HG02943 (cell line): ENCODE data around the gene KRT86.
A peak's percentile ranks its signal among the peaks of the same experiment; 100 is the strongest.
"Not testable (repeated sequence)": the region's sequence is repeated elsewhere in the genome, so short reads cannot be mapped to it uniquely, and the experiment has no call there.

Source experiments
- ATAC-seq: cut with Tn5 transposase; IDR thresholded peaks from one replicate; pipeline ENCODE4 v1.9.1; 2021; ENCODE audit warnings: mild to moderate bottlenecking, low read depth, moderate library complexity; ENCODE audit not compliant: unreplicated experiment

Gene KRT86

DNA sequence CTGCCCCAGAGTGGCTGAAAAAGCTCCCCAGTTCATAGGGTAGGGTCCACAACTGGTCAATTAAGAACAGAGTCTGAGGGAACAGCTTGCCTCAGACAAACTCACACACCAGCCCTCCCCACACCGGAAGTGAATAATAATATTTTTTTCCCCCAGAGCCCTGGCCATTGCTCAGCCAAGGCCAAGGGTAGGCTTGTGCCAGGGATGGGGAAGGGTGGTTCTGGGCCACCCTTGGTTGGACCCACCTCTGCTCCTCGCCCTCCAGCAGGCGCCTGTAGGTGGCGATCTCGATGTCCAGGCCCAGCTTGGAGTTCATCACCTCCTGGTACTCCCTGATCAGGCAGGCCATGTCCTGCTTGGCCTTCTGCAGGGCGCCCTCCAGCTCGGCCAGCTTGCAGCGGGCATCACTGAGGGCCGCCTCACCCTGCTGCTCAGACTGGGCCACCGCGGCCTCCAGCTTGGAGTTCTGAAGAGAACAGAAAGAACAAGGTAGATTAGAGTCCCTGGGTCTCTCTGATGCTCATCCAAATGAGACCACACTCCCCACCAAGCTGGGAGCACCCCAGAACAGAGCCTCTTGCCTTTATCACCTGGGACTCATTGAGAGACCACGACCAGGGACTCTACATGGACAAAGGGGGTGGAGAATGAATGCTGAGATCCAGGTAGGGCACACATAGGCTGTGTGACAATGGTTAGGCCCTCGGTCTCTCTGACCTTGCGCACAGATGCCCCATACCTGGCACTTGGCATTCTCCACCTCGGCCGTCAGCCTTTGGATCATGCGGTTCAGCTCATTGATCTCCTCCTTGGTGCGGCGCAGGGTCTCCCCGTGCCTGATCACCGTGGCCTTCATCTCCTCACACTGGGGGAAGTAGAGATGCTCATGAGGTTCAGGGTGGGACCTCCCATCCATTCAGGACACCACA is 12.7 kb downstream of the KRT86 start:
- not testable (repeated sequence) for ATAC-seq

DNA sequence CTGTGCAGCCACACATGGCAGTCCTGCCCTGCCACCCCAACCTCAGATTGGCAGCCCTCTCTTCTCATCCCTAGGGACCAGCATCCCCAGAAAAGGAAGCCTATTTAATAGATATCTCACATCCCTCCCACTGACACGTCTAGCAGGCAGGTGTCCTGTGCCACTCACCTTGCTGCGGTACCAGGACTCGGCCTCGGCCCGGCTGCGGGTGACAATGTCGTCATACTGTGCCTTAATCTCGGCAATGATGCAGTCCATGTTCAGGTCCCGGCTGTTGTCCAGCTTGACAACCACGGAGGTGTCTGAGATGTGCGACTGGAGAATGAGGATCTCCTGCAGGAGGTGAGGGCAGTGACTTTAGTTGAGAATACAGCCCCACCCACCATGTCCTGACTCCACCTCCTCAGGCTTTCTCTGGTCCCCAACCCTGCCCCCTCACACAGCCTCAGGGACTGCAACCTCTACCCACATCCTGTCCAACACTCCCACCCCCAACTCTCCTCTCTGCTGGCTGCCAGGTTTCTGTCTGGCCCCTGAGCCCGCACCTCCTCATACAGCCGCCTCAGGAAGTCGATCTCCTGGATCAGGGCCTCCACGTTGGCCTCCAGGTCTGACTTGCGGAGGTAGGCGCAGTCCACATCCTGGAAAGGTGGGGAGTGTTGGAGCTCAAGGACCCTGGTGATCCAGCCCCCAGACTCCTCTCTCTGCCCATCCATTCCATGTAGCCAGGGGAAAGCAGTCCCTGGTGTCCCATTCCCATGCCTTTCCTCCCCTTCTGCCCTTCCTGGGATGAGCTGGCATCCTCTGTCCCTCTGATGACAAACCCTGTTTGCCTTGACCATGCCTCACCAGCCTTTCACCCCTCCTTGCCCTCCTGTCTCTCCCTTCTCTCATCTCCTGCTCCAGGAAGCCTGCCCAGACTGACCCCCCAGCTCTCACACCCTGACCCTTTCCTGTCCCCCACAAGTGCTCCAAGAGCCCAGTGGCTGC is 13.7 kb downstream of the KRT86 start:
- ATAC-seq, result not testable (repeated sequence)

DNA sequence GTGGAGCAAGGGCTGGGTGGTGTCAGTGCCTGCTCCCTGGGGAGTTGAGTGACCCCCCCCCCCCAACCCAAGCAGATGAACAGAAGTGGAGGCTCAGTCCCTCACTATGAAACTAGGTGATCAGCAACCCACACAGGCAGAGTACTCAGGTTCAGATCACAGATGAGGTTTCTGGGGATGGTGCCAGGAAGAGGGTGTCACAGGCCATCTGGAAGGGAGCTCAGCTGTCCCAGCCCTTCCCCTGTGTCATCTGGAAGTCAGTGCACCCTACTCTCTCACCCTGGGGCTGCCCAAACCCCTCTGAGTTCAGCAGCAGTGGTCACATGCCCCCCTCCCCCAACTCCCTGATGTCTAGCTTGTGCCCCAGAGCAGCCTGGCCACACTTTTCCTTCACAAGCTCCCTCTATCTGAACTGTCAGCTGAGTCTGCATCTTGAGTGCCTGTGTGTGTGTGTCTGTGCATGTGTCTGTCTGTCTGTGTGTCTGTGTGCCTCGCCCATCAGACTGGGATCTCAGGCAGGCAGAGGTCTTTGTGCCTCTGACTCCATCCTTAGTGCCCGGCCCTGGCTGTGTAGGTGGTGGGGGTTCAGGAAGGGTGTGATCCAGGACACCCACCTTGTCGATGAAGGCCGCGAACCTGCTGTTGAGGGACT is 16.2 kb downstream of the KRT86 start:
- ATAC-seq, result not testable (repeated sequence)

DNA sequence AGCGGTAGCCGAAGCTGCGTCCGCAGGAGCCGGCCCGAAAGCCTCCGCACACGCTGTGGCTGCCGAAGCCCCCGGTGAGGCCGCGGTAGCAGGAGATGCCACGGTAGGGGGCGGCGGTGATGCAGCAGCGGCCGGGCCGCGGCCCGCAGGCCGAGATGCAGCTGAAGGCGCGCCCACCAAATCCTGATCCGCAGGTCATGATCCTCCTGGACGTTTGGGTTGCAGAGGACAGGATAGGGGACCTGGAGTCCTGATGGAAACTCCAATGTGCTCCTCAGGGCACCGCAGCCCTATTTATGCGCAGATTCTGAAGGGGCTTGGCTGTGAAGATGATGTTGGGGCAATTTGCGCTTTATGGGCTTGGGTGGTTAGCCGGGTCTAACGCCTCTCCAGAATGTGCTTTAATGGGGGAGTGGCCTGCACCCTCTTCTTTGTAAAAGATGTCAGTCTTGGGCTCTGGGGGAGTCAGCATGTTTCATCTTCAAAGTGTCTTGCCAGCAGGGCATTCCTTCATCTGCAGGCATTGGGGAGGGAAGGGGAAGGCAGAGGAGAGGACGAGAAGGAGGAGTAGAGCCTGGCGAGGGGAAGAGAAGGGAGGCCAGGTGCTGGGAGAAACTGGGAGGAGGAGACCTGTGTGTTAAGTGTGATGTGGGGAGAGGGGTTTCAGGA is 17.0 kb downstream of the KRT86 start, which contains the start of gene KRT81:
Gene KRT81, minus strand, starts transcription at position 268 of the 669 bp plus-strand sequence. Its CDS starts 69 bp downstream, at position 199.
- no peak for ATAC-seq

DNA sequence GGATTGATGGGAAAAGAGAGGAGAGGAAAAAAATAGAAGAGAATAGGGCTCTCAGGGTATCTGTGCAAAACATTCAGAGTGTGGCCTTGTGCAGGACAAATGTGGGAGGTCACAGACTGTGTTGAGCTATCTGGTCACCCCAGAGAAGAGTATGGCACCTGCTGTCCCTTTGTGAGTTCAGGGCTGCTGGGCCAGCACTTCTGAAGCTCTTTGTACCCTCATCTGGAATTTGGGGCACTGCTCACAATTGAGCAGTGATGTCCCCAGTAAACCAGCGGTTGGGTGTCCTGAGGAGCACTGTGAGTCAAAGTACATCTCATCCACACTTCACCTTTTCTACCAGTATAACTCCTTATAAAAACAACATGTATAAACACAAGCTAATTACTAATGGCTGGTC is 19.5 kb downstream of the KRT86 start:
- no peak for ATAC-seq

DNA sequence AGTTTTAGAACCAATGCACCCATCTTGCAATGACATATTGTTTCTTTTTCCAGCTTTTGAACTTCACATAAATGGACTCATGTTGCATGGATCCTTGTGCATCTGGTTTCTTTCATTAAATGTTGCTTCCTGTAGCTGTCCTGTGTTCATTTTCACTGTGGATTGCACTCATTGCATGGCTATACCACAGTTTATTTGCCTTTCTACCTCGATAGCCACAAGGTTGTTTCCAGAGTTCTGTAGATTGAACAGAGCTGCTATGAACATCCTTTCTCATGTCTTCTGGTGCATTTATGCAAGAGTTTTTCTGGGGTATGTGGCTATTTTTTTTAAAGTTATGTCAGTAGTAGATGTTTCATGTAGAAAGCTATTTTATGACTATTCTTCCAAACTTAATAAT is 20.4 kb downstream of the KRT86 start:
- ATAC-seq, result no peak

DNA sequence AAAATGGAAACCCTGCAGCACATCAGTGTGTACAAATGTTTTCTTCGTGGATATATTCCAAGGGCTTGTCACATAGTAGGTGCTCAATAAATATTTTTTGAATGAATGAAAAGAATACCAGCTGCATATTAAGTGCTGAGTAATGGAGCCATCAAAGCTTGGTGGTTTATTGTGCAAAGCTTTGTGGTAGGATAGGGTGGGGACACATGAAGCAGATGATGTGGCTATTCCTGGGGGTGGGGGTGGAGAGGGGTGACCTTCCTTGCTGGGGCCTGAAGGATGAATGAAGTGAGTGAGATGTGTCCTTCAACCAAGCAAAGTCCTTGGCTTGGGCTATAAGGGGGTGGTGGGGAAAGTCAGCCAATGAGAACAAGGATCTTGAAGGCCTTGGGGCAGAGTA is 21.2 kb downstream of the KRT86 start:
- ATAC-seq, result no peak

DNA sequence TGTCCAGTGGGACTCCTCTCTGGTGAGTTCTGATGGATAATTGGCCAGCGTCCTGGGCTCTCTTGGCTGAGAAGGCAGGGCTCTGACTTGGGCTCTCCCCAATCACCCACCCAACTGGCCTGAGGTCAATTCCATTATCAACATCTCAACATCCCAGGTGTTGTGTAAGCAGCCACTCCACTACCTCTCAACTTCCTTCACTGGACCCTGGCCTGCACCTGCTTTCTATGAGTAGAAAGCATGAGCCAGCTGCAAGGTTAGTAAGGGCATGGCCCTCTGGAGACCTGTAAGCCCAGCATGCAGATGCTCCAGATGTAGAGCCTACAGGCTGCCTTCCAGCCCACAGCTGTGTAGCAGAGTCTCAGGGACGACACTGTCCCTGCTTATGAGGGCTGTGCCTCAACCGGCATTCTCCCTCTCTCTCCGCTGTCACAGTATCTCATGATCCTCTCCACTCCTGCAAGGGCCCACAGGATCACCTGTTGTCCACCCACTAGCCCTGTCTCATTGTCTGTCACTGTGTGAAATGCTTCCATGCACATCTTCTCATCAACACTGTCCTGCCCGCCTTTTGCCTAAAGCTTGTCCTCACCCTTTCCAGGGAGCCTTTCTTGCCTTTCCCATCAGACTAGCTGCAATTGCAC is 22.2 kb downstream of the KRT86 start:
- no peak for ATAC-seq

DNA sequence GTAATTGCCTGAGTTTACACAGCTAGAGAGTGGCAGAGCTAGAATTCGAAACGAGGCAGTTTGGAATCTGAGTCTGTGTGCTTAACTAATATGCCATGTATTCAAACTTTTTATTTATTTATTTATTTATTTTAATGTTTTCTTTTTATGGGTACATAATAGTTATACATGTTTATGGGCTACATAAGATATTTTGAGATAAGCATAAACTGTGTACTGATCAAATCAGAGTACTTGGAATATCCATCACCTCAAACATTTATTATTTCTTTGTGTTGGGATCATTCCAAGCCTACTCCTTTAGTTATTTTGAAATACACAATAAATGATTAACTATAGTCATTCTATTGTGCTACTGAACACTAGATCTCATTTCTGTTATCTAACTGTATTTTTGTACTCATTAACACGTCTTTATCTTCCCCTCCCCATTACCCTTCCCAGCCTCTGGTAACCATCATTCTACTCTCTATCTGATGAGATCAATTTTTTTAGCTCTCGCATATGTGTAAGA is 24.3 kb downstream of the KRT86 start:
- ATAC-seq, result no peak

DNA sequence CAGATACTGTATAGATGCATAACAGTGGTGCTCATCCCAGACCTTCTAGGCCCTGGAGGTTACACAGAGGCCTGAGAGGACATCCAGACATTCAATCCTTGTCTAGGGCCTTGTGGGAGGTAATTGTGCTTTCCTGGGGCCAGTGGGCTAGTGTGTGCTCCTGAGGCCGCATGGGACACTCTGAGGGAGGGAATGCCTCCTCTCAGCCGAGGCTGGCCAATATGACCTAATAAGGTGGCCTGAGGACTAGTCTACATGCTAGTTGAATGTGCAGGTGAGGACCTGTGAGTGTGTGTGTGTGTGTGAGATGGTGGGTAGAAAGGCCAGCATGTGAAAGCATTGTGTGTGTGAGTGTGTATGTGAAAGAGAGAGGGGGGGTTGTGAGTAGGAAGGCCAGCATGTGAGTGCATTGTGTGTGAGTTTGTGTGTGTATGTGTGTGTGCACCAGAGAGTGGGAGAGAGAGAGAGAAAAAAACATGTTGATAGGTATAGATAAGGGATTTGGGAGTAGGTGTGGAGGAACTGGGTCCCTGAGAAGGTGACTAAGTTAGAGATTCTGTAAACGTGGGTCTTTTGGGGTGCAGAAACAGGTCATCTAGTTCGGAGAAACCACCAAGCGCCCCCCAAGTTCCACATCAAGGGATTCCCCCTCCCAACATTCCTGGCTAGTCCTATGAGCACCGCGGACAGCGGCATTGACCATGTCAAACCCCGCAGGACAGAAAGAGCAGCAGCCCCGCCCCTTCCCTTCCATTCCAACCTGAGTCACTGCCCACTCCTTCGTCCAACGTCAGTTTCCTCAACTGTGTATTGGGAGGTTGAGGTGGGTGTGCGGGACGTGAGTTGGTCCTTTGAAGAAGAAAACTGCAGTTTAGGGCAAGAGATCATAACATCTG is 26.6 kb downstream of the KRT86 start:
- ATAC-seq, result no peak

DNA sequence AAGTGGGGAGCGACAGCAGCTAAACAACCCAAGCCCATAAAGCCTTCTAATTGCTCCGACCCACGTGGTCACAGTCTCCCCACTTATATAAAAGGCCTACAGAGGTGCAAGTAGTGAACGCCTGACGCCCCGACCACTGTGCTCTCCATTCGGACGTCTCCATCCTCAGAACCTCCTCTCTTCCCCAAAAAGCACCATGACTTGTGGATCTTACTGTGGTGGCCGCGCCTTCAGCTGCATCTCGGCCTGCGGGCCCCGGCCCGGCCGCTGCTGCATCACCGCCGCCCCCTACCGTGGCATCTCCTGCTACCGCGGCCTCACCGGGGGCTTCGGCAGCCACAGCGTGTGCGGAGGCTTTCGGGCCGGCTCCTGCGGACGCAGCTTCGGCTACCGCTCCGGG is 27.3 kb downstream of the KRT86 start:
- ATAC-seq, result not testable (repeated sequence)

DNA sequence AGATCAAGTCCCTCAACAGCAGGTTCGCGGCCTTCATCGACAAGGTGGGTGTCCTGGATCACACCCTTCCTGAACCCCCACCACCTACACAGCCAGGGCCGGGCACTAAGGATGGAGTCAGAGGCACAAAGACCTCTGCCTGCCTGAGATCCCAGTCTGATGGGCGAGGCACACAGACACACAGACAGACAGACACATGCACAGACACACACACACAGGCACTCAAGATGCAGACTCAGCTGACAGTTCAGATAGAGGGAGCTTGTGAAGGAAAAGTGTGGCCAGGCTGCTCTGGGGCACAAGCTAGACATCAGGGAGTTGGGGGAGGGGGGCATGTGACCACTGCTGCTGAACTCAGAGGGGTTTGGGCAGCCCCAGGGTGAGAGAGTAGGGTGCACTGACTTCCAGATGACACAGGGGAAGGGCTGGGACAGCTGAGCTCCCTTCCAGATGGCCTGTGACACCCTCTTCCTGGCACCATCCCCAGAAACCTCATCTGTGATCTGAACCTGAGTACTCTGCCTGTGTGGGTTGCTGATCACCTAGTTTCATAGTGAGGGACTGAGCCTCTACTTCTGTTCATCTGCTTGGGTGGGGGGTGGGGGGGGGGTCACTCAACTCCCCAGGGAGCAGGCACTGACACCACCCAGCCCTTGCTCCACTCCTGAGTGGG is 27.9 kb downstream of the KRT86 start:
- ATAC-seq, result not testable (repeated sequence)

DNA sequence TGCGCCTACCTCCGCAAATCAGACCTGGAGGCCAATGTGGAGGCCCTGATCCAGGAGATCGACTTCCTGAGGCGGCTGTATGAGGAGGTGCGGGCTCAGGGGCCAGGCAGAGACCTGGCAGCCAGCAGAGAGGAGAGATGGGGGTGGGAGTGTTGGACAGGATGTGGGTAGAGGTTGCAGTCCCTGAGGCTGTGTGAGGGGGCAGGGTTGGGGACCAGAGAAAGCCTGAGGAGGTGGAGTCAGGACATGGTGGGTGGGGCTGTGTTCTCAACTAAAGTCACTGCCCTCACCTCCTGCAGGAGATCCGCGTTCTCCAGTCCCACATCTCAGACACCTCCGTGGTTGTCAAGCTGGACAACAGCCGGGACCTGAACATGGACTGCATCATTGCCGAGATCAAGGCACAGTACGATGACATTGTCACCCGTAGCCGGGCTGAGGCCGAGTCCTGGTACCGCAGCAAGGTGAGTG is 30.5 kb downstream of the KRT86 start:
- ATAC-seq, result peak; percentile 67

DNA sequence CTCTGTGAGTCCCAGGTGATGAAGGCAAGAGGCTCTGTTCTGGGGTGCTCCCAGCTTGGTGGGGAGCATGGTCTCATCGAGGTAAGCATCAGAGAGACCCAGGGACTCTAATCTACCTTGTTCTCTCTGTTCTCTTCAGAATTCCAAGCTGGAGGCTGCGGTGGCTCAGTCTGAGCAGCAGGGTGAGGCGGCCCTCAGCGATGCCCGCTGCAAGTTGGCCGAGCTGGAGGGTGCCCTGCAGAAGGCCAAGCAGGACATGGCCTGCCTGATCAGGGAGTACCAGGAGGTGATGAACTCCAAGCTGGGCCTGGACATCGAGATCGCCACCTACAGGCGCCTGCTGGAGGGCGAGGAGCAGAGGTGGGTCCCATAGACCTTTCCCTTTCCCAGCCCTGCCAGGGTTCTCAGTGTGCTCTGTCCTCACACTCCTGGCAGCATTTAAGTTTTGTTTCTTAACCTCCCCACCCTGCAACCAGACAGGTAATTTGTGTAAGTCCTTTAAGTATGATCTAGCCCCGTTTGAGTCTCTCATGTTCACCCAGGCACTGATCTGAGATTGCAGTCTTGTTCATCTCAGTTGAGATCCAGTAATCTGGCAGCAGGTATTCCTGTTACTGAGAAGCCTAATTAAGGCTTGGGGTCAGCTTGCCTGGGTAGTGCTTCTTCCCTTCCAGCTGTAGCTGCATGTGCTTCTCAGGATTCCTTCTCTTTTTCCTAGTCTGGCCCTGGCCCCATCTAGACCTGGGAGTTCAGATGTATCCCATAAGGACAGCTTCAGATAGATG is 31.7 kb downstream of the KRT86 start:
- no peak for ATAC-seq

DNA sequence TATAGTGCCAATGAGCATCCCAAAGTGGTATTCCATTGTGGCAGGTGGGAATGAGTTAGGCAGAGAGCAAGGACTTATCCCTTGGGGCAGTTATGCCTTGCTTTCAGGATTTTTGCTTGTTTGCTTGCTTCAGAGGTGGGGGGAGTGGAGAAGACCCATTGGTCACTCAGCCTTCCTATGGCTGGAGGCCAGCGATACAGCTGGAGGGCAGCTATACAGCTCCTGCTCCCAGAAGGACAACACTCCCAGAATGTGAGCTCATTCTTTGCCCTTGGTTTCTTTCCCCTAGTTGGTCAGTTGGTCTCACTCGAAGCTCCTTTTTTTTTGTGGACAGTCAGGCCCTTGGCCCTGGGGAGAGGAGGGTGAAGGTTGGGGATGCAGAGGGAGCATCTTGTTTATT is 32.3 kb downstream of the KRT86 start:
- no peak for ATAC-seq

DNA sequence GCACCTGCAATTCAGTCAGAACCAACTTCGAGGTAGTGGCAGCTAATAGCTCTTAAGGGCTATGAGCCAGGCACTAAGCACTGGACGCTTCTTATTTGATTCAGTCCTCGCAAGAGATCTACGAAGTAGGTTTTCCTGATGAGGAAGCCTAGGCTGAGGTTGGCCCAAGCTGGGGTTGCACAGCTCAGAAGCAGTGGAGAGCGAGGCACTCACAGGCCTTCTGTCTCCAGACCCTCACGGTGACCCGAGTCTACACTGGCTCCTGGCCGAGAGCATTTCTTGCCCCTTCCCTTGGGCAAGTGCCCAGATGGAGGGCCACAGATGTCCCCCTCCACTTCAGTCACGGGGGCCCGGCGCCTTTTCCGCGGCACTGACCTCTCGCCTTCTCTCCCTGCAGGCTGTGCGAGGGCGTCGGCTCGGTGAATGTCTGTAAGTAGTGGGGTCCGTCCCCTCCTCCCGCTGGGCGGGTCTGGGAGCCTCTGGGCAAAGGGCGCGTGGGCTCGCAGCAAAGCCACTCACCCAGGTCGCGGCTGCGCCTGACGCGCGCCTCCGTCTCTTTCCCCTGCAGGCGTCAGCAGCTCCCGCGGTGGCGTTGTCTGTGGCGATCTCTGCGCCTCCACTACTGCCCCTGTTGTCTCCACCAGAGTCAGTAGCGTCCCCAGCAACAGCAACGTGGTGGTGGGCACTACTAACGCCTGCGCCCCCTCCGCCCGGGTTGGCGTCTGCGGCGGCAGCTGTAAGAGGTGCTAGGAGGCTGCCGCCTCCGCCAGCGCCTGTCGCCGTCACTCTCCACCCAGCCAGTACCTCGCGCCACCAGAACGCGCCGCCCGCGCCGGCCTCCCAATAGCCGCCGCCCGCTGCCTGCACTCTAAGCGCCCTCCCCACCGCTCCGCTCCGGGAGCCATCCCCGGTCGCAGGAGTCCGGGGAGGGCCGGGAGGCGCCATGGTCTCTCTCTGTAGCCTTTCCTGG is 33.7 kb downstream of the KRT86 start:
- ATAC-seq, result no peak
